ENCODE measurements around the gene PPP1R37. TPM values are rescaled to one million over a fixed set of nuclear protein-coding genes. Genes with fewer than 3 reads are reported as not detected.

Gene PPP1R37
- total RNA-seq, 2 experiments from 2014 or later = 20.9 to 21.2 TPM

GRCh38 chr19:45119582-45119981 is 26.6 kb downstream of the PPP1R37 start:
- CTCF ChIA-PET = interaction anchor here (1.2 to 1.5 kb wide), 2 partner anchors 9 to 15 kb away, joined by 3 read pairs; no protein-coding TSS in a partner anchor
- H3K4me3 Mint-ChIP-seq = no peak overlapping the region
- POLR2A ChIA-PET = interaction anchor here (2.1 kb wide), 2 partner anchors 16 to 27 kb away, joined by 7 read pairs; partner anchors contain the start of gene PPP1R37
- H3K27ac Mint-ChIP-seq = no peak overlapping the region
- no peaks in the 10 kb centered on the region for H3K27me3 Mint-ChIP-seq
- no peak for ATAC-seq
- H3K9me3 Mint-ChIP-seq = no peaks in the 10 kb centered on the region
- TF ChIP-seq CTCF (IDR thresholded peaks at IDR 0.05) = no peak
- H3K4me1 Mint-ChIP-seq (ENCODE audit: low read depth) = peaks cover 78% of the 10 kb centered on the region
- no peaks in the 10 kb centered on the region for H3K36me3 Mint-ChIP-seq (ENCODE audit: low read depth)
- intact Hi-C loops (cut with micrococcal nuclease) = no loop called here
- DNase-seq = no peak

- Mint-ChIP-seq H3K4me1 (ENCODE audit: low read depth) (peaks cover 68% of the 10 kb centered on the region), H3K27ac (peak overlapping the region; percentile 85), H3K9me3 (no peaks in the 10 kb centered on the region), H3K27me3 (no peaks in the 10 kb centered on the region), H3K36me3 (ENCODE audit: low read depth) (no peaks in the 10 kb centered on the region), H3K4me3 (peak overlapping the region; percentile 28)
- DNase-seq = peak; percentile 49
- no peak for TF ChIP-seq CTCF (IDR thresholded peaks at IDR 0.05)
- POLR2A ChIA-PET = interaction anchor here (1.1 kb wide), 1 partner anchor 64 kb away, joined by 3 read pairs; no protein-coding TSS in a partner anchor
- intact Hi-C loops (cut with micrococcal nuclease) = no loop called here
- peak; percentile 11 for ATAC-seq
- CTCF ChIA-PET = interaction anchor here (1.1 kb wide), 1 partner anchor 19 kb away, joined by 3 read pairs; no protein-coding TSS in a partner anchor
Observed at GRCh38 chr19:45121827-45122345, 28.9 kb downstream of the PPP1R37 start.

- ChIA-PET POLR2A (interaction anchor here (0.6 to 1.1 kb wide), 2 partner anchors 63 to 87 kb away, joined by 3 read pairs; no protein-coding TSS in a partner anchor), CTCF (no interaction called here)
- Mint-ChIP-seq H3K4me1 (ENCODE audit: low read depth) (peaks cover 61% of the 10 kb centered on the region), H3K4me3 (no peak overlapping the region), H3K36me3 (ENCODE audit: low read depth) (no peaks in the 10 kb centered on the region), H3K27me3 (no peaks in the 10 kb centered on the region), H3K9me3 (no peaks in the 10 kb centered on the region), H3K27ac (no peak overlapping the region)
- TF ChIP-seq CTCF (IDR thresholded peaks at IDR 0.05) = no peak
- intact Hi-C loops (cut with micrococcal nuclease) = no loop called here
- no peak for ATAC-seq
- DNase-seq = no peak
Observed at GRCh38 chr19:45122832-45123231, 29.9 kb downstream of the PPP1R37 start.

GRCh38 chr19:45123440-45123850 is 30.5 kb downstream of the PPP1R37 start:
- no peak overlapping the region for H3K4me3 Mint-ChIP-seq

More at GRCh38 chr19:45123440-45123850, 30.5 kb downstream of the PPP1R37 start:
- H3K9me3 Mint-ChIP-seq = no peaks in the 10 kb centered on the region
- ChIA-PET POLR2A (no interaction called here), CTCF (no interaction called here)
- DNase-seq (no peak), ATAC-seq (no peak)
- H3K27ac Mint-ChIP-seq = no peak overlapping the region
- intact Hi-C loops (cut with micrococcal nuclease) = no loop called here
- H3K4me1 Mint-ChIP-seq (ENCODE audit: low read depth) = peaks cover 55% of the 10 kb centered on the region
- H3K36me3 Mint-ChIP-seq (ENCODE audit: low read depth) = no peaks in the 10 kb centered on the region
- TF ChIP-seq CTCF (IDR thresholded peaks at IDR 0.05) = no peak
- H3K27me3 Mint-ChIP-seq = no peaks in the 10 kb centered on the region
